Kasumi-1 (cell line): ENCODE measurements around the gene KCNH4.

ENCODE experiments used
- DNase-seq, 2 experiments: peaks; one replicate each; lab custom pipeline; 2025; lab: John Stamatoyannopoulos, UW

Gene KCNH4

GRCh38 chr17:42136654-42137051 is 44.3 kb downstream of the KCNH4 start:
- DNase-seq = no peak

- DNase-seq = peak; percentile 36 to 53
Observed at GRCh38 chr17:42135664-42136653, 45.0 kb downstream of the KCNH4 start.

DNA sequence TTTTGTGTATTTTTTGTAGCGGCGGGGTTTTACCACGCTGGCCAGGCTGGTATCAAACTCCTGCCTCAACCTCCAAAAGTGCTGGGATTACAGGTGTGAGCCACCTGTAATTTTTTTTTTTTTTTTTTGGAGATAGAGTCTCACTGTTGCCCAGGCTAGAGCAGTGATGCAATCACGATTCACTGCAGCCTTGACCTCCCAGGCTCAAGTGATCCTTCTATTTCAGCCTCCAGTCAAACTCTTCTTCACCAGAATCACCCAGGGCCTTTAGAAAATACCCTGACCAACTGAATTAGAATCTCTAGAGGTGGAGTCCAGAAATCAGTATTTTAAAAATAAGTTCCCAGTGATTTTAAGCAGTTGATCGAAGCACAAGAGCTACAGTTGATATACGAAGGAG is 45.8 kb downstream of the KCNH4 start:
- DNase-seq = no peak

- DNase-seq = no peak
Observed at GRCh38 chr17:42133461-42134041, 47.4 kb downstream of the KCNH4 start.

DNA sequence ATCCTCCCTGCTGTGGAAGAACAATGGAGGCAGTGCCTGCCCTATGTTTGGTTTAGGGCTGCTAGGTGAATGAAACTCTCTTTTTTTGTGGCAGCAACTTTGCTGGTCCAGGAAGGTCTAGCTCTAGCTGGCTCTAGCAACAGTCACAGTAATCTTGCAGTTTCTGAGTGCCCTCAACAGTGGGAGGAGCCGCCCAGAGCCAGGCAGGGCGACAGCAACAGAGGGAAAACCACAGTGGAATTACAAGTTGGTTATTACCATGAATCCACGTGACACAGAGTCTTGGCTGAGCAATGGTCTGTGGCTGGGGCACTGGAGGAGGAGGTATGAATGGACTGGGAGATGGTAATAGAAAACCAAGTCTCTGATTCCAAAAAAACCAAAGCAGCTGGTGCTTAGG is 48.0 kb downstream of the KCNH4 start:
- DNase-seq = peak; percentile 93

- peak; percentile 78 to 83 for DNase-seq
Observed at GRCh38 chr17:42131981-42132432, 48.9 kb downstream of the KCNH4 start.

GRCh38 chr17:42131232-42131631 is 49.7 kb downstream of the KCNH4 start:
- no peak for DNase-seq

DNA sequence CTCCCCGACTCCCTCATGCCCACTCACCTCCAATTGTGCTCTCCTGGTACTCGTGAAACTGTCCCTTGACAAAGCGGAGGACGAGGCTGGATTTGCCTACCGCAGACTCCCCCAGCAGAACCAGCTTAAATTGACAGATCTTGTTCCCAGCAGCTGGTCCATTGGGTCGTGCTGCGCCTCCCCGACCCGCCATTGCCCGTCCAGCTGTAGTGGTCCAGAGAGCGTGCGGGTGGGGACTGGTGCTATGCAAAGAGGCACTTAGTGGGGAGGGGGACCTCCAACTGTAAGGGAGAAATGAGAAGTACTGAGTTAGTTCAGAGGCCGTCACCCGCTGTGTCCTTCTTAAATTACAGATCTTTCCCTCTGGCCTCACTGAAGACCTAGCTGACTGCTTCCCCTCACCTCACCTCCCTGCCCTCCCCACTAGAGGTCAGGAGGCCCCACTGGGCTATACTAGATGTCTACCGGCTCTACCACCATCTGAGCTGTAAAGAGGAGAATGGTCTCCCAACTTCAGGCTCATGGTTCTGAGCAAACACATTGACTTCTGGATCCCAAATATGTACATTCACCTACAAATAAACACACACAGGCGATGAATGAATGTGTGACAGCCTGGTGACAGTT is 50.5 kb downstream of the KCNH4 start:
- peak in 1 of 2 experiments; percentile 17 for DNase-seq

DNA sequence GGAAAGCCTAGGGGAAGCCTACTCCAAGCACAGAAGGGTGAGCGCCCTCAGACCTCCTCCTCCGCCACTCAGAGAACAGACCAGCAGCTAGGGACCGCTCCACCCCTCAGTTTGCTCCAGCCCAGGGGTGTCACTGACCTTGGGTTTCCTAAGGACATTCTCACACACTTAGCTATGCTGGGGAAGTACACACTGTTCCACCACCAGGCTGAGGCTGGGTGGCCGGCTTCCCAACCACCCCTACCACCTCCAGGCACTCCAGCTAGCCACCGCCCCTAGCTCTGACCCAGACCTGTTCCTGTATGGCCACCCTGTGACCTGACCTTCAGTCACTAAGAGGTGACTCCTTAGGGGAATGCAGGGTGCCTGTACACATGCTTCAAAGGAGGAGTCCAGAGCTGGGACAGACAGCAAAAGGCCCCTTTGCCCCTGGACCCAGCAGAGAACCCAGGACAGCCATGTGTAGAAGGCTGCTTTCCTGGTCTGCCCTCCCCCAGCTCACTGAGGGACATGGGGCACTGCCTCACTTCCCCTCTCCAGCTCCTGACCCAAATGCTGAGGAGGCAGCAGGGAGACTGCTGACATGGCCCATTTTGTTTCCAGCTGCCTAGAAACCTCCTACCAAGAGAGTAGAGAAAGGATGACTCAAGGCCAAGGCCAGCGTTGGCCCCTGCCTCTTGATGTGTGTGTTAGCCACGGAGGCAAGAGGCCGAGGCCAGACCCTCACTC is 51.7 kb downstream of the KCNH4 start:
- no peak for DNase-seq

- DNase-seq = no peak
Observed at GRCh38 chr17:42127414-42127813, 53.5 kb downstream of the KCNH4 start.

- no peak for DNase-seq
Observed at GRCh38 chr17:42126836-42127235, 54.1 kb downstream of the KCNH4 start.

DNA sequence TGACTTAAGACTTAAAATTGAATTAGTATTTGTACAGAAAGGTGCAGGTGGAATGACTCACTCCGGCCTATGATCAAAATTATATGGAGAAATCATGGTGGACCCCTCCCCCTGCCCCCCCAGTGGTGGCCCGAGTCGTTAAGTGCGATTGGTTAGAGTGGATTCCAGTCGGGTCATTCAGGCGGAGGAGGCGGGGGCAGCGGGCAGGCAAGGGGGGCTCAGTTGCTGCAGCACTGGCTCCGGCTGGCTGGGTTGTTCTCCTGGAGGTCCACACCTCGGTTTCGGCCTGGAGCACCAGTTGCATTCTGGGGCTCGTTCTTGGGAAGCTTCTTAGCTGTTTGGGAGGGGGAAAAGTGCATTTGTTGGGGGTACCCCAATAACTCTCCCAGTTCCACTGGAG is 55.4 kb downstream of the KCNH4 start:
- no peak for DNase-seq

GRCh38 chr17:42124256-42124655 is 56.7 kb downstream of the KCNH4 start:
- no peak for DNase-seq

DNA sequence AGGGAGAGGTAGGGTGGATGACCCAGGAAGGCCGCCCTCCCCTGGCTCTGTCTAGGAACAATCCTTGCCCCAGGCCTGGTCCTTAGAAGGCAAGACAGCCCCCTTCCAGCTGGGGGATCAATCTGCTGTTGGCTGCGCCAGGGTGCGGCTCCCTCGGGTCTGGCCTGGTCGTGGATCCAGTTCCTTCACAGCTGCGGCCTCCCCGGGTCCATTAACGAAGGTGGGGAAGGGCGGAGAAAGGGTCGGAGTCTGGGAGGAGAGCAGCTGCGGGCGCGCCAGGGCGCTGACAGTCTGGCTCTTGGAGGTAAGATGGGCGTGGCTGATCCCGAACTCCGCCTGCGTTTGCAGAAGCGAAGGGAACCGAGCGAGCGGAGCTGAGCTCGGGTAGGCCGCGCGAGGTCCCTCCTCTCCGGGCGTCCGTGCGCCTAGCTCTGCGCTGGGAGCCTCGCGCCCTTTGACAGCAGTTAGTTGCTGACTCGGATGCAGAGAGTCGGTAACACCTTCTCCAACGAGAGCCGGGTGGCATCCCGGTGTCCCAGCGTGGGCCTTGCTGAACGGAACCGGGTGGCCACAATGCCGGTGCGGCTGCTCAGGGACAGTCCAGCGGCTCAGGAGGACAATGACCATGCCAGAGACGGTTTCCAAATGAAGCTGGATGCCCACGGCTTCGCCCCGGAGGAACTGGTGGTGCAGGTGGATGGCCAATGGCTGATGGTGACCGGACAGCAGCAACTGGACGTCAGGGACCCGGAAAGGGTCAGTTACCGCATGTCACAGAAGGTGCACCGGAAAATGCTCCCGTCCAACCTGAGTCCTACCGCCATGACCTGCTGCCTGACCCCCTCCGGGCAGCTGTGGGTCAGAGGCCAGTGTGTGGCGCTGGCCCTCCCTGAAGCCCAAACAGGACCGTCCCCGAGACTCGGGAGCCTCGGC is 58.3 kb downstream of the KCNH4 start, which contains the start of gene HSPB9:
Gene HSPB9 (plus strand): TSS at position 434 of the 933 bp plus-strand sequence. CDS start 47 bp downstream, at position 481.
- no peak for DNase-seq

GRCh38 chr17:42120770-42121769 is 59.9 kb downstream of the KCNH4 start, which contains the start of gene KAT2A:
TSS of gene KAT2A (minus strand) at chr17:42121367. CDS start at chr17:42121304, 63 bp downstream.
- DNase-seq = peak; percentile 65 to 77

- DNase-seq = no peak
Observed at GRCh38 chr17:42120161-42120769, 60.7 kb downstream of the KCNH4 start.

- no peak for DNase-seq
Observed at GRCh38 chr17:42119301-42119700, 61.6 kb downstream of the KCNH4 start.

GRCh38 chr17:42118545-42118944 is 62.4 kb downstream of the KCNH4 start:
- peak; percentile 35 to 39 for DNase-seq

DNA sequence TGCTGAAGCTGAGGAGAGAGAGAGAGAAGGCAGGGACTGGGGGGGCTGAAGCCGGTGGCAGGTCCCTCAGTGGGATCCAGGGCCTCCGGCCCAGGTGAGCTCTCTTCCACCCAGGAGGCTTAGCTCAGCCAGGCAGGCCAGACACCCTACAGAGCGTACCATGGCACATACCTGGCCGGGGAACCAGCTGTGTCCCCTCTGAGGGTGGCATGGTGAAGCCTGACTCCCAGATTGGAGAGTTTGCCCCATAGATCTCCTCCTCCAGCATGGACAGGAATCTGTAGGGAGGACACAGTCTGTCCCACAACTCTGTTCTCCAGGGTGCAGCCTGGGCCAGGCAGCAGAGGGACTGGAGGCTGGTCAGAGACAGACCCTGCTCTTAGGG is 62.8 kb downstream of the KCNH4 start:
- DNase-seq = no peak
